Measurements from ENCODE around the gene LDLRAD4.
"Not testable (repeated sequence)": the region's sequence is repeated elsewhere in the genome, so short reads cannot be mapped to it uniquely, and the experiment has no call there.

Gene LDLRAD4

GRCh38 chr18:13336841-13337240 is 118.3 kb downstream of the LDLRAD4 start:
- no peak for DNase-seq (ENCODE audit: low spot score)

- no peak for DNase-seq (ENCODE audit: low spot score)
These were observed 118.8 kb downstream of the LDLRAD4 start for GRCh38 chr18:13337369-13337768.

GRCh38 chr18:13338318-13338717 is 119.8 kb downstream of the LDLRAD4 start:
- no peak for DNase-seq (ENCODE audit: low spot score)

- no peak for DNase-seq (ENCODE audit: low spot score)
These were observed 121.1 kb downstream of the LDLRAD4 start for GRCh38 chr18:13339653-13340052.

- DNase-seq (ENCODE audit: low spot score) = not testable (repeated sequence)
These were observed 127.9 kb downstream of the LDLRAD4 start for GRCh38 chr18:13346449-13346848.

- DNase-seq (ENCODE audit: low spot score) = no peak
These were observed 134.7 kb downstream of the LDLRAD4 start for GRCh38 chr18:13353084-13353823.

- no peak for DNase-seq (ENCODE audit: low spot score)
These were observed 135.8 kb downstream of the LDLRAD4 start for GRCh38 chr18:13354402-13354801.

- DNase-seq (ENCODE audit: low spot score) = no peak
These were observed 137.5 kb downstream of the LDLRAD4 start for GRCh38 chr18:13356032-13356431.

GRCh38 chr18:13357289-13357688 is 138.7 kb downstream of the LDLRAD4 start:
- DNase-seq (ENCODE audit: low spot score) = no peak

- no peak for DNase-seq (ENCODE audit: low spot score)
These were observed 140.7 kb downstream of the LDLRAD4 start for GRCh38 chr18:13359210-13359609.

- peak; percentile 28 for DNase-seq (ENCODE audit: low spot score)
These were observed 142.9 kb downstream of the LDLRAD4 start for GRCh38 chr18:13361431-13361830.

GRCh38 chr18:13362051-13362450 is 143.5 kb downstream of the LDLRAD4 start:
- DNase-seq (ENCODE audit: low spot score) = no peak

GRCh38 chr18:13362607-13363006 is 144.0 kb downstream of the LDLRAD4 start:
- no peak for DNase-seq (ENCODE audit: low spot score)

GRCh38 chr18:13363359-13363758 is 144.8 kb downstream of the LDLRAD4 start:
- no peak for DNase-seq (ENCODE audit: low spot score)

GRCh38 chr18:13364721-13365205 is 146.2 kb downstream of the LDLRAD4 start:
- DNase-seq (ENCODE audit: low spot score) = peak; percentile 27

GRCh38 chr18:13366131-13366530 is 147.6 kb downstream of the LDLRAD4 start:
- peak; percentile 18 for DNase-seq (ENCODE audit: low spot score)

GRCh38 chr18:13366541-13366940 is 148.0 kb downstream of the LDLRAD4 start:
- peak; percentile 32 for DNase-seq (ENCODE audit: low spot score)

- DNase-seq (ENCODE audit: low spot score) = peak; percentile 41
These were observed 148.7 kb downstream of the LDLRAD4 start for GRCh38 chr18:13366962-13367892.

GRCh38 chr18:13368080-13368813 is 149.7 kb downstream of the LDLRAD4 start:
- peak; percentile 27 for DNase-seq (ENCODE audit: low spot score)

GRCh38 chr18:13369353-13369752 is 150.8 kb downstream of the LDLRAD4 start:
- DNase-seq (ENCODE audit: low spot score) = peak; percentile 29

GRCh38 chr18:13369756-13370510 is 151.4 kb downstream of the LDLRAD4 start:
- peak; percentile 32 for DNase-seq (ENCODE audit: low spot score)
